WTC11 (cell line): ENCODE results near the gene CFDP1.

Experiments used
- ATF3 ChIP-seq: sonication (generic); formaldehyde crosslinking; conservative IDR thresholded peaks from 2 replicates; pipeline ENCODE4 v1.8.1; 2022; ENCODE audit warnings: mild to moderate bottlenecking, missing genetic modification reagents
- CREB1 ChIP-seq: sonication (generic); formaldehyde crosslinking; IDR thresholded peaks from 2 replicates; pipeline ENCODE4 v1.8.0; 2023; ENCODE audit warnings: mild to moderate bottlenecking, missing genetic modification reagents
- CTCF ChIP-seq: fragments of 200-600 bp; IDR thresholded peaks from 2 replicates; pipeline ENCODE4 v1.8.0; 2022; ENCODE audit warnings: antibody characterized with exemption
- E2F4 ChIP-seq: sonication (generic); formaldehyde crosslinking; IDR thresholded peaks from 2 replicates; pipeline ENCODE4 v1.8.1; 2022; ENCODE audit warnings: low read depth, mild to moderate bottlenecking, moderate library complexity, missing genetic modification reagents, borderline replicate concordance
- ESRRA ChIP-seq: sonication (generic); formaldehyde crosslinking; IDR thresholded peaks from 2 replicates; pipeline ENCODE4 v1.8.1; 2022; ENCODE audit warnings: mild to moderate bottlenecking, missing genetic modification reagents, borderline replicate concordance
- HMGXB4 ChIP-seq: sonication (generic); formaldehyde crosslinking; IDR thresholded peaks from 2 replicates; pipeline ENCODE4 v1.8.1; 2023; ENCODE audit warnings: mild to moderate bottlenecking, moderate library complexity, missing genetic modification reagents
- OVOL2 ChIP-seq: fragments of 250-450 bp; sonication (Bioruptor Pico); IDR thresholded peaks from 2 replicates; pipeline ENCODE4 v1.9.0; 2021; ENCODE audit warnings: mild to moderate bottlenecking, borderline replicate concordance
- RORB ChIP-seq: fragments of 250-450 bp; sonication (Bioruptor Pico); IDR thresholded peaks from 2 replicates; pipeline ENCODE4 v1.9.0; 2021; ENCODE audit warnings: mild to moderate bottlenecking
- TEAD4 ChIP-seq: sonication (generic); formaldehyde crosslinking; IDR thresholded peaks from 2 replicates; pipeline ENCODE4 v1.8.0; 2022; ENCODE audit warnings: mild to moderate bottlenecking, missing genetic modification reagents
- ZBTB21 ChIP-seq: sonication (generic); formaldehyde crosslinking; IDR thresholded peaks from 2 replicates; pipeline ENCODE4 v1.8.1; 2023; ENCODE audit warnings: mild to moderate bottlenecking, missing genetic modification reagents, borderline replicate concordance
- ZNF263 ChIP-seq: sonication (generic); formaldehyde crosslinking; IDR thresholded peaks from 2 replicates; pipeline ENCODE4 v1.8.1; 2022; ENCODE audit warnings: low read depth, mild to moderate bottlenecking, moderate library complexity, missing genetic modification reagents
- ZNF416 ChIP-seq: fragments of 250-450 bp; sonication (Bioruptor Pico); IDR thresholded peaks from 2 replicates; pipeline ENCODE4 v1.9.0; 2021; ENCODE audit warnings: mild to moderate bottlenecking, inconsistent platforms
- ZNF425 ChIP-seq: fragments of 250-450 bp; sonication (Bioruptor Pico); conservative IDR thresholded peaks from 2 replicates; pipeline ENCODE4 v1.9.0; 2021; ENCODE audit warnings: mild to moderate bottlenecking

- TF ChIP-seq CREB1 (CRISPR knock-in tag): no peak
- TF ChIP-seq OVOL2 (CRISPR knock-in tag): no peak
- no peak for TF ChIP-seq HMGXB4
- TF ChIP-seq TEAD4 (CRISPR knock-in tag): no peak
- no peak for TF ChIP-seq ZNF263 (CRISPR knock-in tag)
- TF ChIP-seq ESRRA (CRISPR knock-in tag): no peak
- TF ChIP-seq RORB: no peak
- no peak for TF ChIP-seq CTCF
- no peak for TF ChIP-seq ZNF416 (CRISPR knock-in tag)
- no peak for TF ChIP-seq E2F4
- TF ChIP-seq ZBTB21 (CRISPR knock-in tag): no peak
- no peak for TF ChIP-seq ZNF425 (CRISPR knock-in tag)
- TF ChIP-seq ATF3 (CRISPR knock-in tag): no peak
Measured at GRCh38 chr16:75307506-75307905, 125.8 kb downstream of the CFDP1 start.
